ENCODE results near the gene RNF6.
"Not testable (repeated sequence)": the region's sequence is repeated elsewhere in the genome, so short reads cannot be mapped to it uniquely, and the experiment has no call there.

RNF6 gene

GRCh38 chr13:26221721-26222519, at the start of gene RNF6:
TSS of gene RNF6 (minus strand) at chr13:26222314. CDS start at chr13:26219649, 2,665 bp downstream.
- DNase-seq, result peak; percentile 97

- no peak for DNase-seq
These were observed 48.6 kb upstream of the RNF6 start for GRCh38 chr13:26270707-26271106.

GRCh38 chr13:26266311-26266710, 44.2 kb upstream of the RNF6 start:
- DNase-seq, result no peak

- DNase-seq, result no peak
These were observed 40.0 kb upstream of the RNF6 start for GRCh38 chr13:26262156-26262555.

- DNase-seq, result no peak
These were observed 37.5 kb upstream of the RNF6 start for GRCh38 chr13:26259634-26260033.

- DNase-seq, result no peak
These were observed 34.9 kb upstream of the RNF6 start for GRCh38 chr13:26257049-26257448.

GRCh38 chr13:26255691-26256277, 33.7 kb upstream of the RNF6 start:
- no peak for DNase-seq

- no peak for DNase-seq
These were observed 33.0 kb upstream of the RNF6 start for GRCh38 chr13:26255115-26255514.

- DNase-seq, result peak; percentile 11
These were observed 32.5 kb upstream of the RNF6 start for GRCh38 chr13:26254583-26255111.

- DNase-seq, result peak; percentile 82
These were observed 31.9 kb upstream of the RNF6 start, which contains the start of gene CDK8 for GRCh38 chr13:26253787-26254582. TSS of gene CDK8 (plus strand) at chr13:26254129. CDS start at chr13:26254642, 513 bp downstream.

- no peak for DNase-seq
These were observed 31.2 kb upstream of the RNF6 start for GRCh38 chr13:26253262-26253786.

- DNase-seq, result not testable (repeated sequence)
These were observed 29.9 kb upstream of the RNF6 start for GRCh38 chr13:26252006-26252405.

- DNase-seq, result no peak
These were observed 27.4 kb upstream of the RNF6 start for GRCh38 chr13:26249551-26249950.

GRCh38 chr13:26247608-26248007, 25.5 kb upstream of the RNF6 start:
- DNase-seq, result no peak

GRCh38 chr13:26247011-26247410, 24.9 kb upstream of the RNF6 start:
- DNase-seq, result no peak

- no peak for DNase-seq
These were observed 24.0 kb upstream of the RNF6 start for GRCh38 chr13:26246154-26246553.

- DNase-seq, result no peak
These were observed 14.2 kb upstream of the RNF6 start for GRCh38 chr13:26236296-26236695.

- no peak for DNase-seq
These were observed 8.6 kb upstream of the RNF6 start for GRCh38 chr13:26230703-26231102.

- DNase-seq, result no peak
These were observed 7.0 kb upstream of the RNF6 start for GRCh38 chr13:26229080-26229615.

- no peak for DNase-seq
These were observed 6.0 kb upstream of the RNF6 start for GRCh38 chr13:26228096-26228495.

- DNase-seq, result no peak
These were observed 5.3 kb upstream of the RNF6 start for GRCh38 chr13:26227166-26227971.
